Stimulated activated CD8-positive, alpha-beta memory T cell treated with anti-CD3 and anti-CD28 coated beads, Interleukin-15, amount 100 ng/mL, for 1 hour (primary cell): ENCODE data around the gene WWOX.

Source experiments
- DNase-seq: peaks from one replicate; pipeline ENCODE4 v3.0.0-alpha.2; 2020; ENCODE audit warnings: low read depth

Gene WWOX

GRCh38 chr16:79154086-79154485 lies 1054.6 kb downstream of the WWOX start:
- no peak for DNase-seq

GRCh38 chr16:79155471-79155870 lies 1056.0 kb downstream of the WWOX start:
- no peak for DNase-seq

- DNase-seq = no peak
Measured at GRCh38 chr16:79155904-79156303, 1056.5 kb downstream of the WWOX start.

- DNase-seq = no peak
Measured at GRCh38 chr16:79156761-79157160, 1057.3 kb downstream of the WWOX start.

GRCh38 chr16:79158337-79158736 lies 1058.9 kb downstream of the WWOX start:
- no peak for DNase-seq

- no peak for DNase-seq
Measured at GRCh38 chr16:79159261-79160049, 1060.0 kb downstream of the WWOX start.

GRCh38 chr16:79162977-79163376 lies 1063.5 kb downstream of the WWOX start:
- no peak for DNase-seq

- no peak for DNase-seq
Measured at GRCh38 chr16:79163691-79164387, 1064.4 kb downstream of the WWOX start.

GRCh38 chr16:79164388-79164995 lies 1065.0 kb downstream of the WWOX start:
- no peak for DNase-seq

GRCh38 chr16:79165079-79165478 lies 1065.6 kb downstream of the WWOX start:
- no peak for DNase-seq

GRCh38 chr16:79165506-79165905 lies 1066.1 kb downstream of the WWOX start:
- no peak for DNase-seq

GRCh38 chr16:79167893-79168292 lies 1068.4 kb downstream of the WWOX start:
- DNase-seq = no peak

GRCh38 chr16:79168321-79168720 lies 1068.9 kb downstream of the WWOX start:
- no peak for DNase-seq

- DNase-seq = no peak
Measured at GRCh38 chr16:79169239-79169638, 1069.8 kb downstream of the WWOX start.

- DNase-seq = no peak
Measured at GRCh38 chr16:79170555-79171246, 1071.2 kb downstream of the WWOX start.

GRCh38 chr16:79171504-79171903 lies 1072.0 kb downstream of the WWOX start:
- DNase-seq = no peak

- DNase-seq = no peak
Measured at GRCh38 chr16:79171931-79172705, 1072.7 kb downstream of the WWOX start.

GRCh38 chr16:79172976-79173500 lies 1073.6 kb downstream of the WWOX start:
- no peak for DNase-seq

GRCh38 chr16:79173919-79174318 lies 1074.5 kb downstream of the WWOX start:
- DNase-seq = no peak

GRCh38 chr16:79175286-79176057 lies 1076.0 kb downstream of the WWOX start:
- DNase-seq = no peak

GRCh38 chr16:79177018-79177417 lies 1077.6 kb downstream of the WWOX start:
- no peak for DNase-seq
